ENCODE data around the gene CCDC9B.

CCDC9B gene

DNA sequence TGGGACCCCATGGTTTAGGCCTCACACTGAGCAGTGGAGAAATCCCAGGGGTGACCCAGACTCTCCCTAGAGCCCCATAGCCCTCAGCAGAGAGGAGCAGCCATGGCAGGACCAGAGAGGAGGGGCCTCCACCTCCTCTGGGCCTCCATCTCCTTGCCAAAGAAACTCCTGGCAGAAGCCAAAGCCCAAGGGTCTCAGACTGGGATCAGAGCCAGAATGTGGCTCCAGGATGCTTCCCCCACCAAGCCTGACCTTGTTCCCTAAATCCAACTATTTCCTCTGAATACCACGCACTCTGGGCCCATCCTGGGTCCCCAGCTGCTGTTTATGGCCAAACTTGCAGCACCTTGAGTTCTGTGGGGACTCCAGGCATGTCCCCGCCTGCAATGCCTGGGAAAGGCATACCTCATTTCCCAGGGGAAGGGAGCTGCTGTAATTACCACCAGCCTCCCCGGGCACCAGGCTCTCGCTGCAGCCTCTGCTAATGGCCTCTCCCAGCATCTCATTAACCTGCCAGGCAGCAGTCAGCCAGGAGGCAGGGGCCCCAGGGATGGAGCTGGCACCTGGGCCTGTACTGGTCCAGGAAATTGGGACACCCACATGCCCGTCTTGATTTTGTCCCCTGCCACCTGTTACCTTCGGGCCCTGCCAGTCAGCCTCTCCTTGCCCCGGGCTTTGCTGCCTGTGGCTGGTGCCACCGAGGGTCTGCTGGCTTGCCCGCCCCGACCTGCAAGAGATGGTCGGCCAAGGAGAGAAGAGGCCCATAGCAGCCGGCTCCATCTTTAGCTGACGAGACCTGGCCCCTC, 4.6 kb downstream of the CCDC9B start:
- Histone ChIP-seq H3K9me3 (ENCODE audit: control insufficient read depth, low read length) (no peaks in the 10 kb centered on the region), H3K4me3 (ENCODE audit: insufficient read depth, low read depth, low read length) (no peak overlapping the region), H3K36me3 (ENCODE audit: control insufficient read depth, insufficient read depth, low read length) (no peaks in the 10 kb centered on the region), H3K4me1 (ENCODE audit: control insufficient read depth, insufficient read depth, low read length) (peaks cover 24% of the 10 kb centered on the region), H3K27me3 (ENCODE audit: control insufficient read depth, insufficient read depth, low read length, poor library complexity, severe bottlenecking) (no peaks in the 10 kb centered on the region), H3K27ac (ENCODE audit: insufficient read depth, low read depth, low read length, poor library complexity, severe bottlenecking) (no peak overlapping the region)
- 84 to 91% methylated on average over 11 to 13 of the region's 13 CpGs for WGBS, 2 experiments

DNA sequence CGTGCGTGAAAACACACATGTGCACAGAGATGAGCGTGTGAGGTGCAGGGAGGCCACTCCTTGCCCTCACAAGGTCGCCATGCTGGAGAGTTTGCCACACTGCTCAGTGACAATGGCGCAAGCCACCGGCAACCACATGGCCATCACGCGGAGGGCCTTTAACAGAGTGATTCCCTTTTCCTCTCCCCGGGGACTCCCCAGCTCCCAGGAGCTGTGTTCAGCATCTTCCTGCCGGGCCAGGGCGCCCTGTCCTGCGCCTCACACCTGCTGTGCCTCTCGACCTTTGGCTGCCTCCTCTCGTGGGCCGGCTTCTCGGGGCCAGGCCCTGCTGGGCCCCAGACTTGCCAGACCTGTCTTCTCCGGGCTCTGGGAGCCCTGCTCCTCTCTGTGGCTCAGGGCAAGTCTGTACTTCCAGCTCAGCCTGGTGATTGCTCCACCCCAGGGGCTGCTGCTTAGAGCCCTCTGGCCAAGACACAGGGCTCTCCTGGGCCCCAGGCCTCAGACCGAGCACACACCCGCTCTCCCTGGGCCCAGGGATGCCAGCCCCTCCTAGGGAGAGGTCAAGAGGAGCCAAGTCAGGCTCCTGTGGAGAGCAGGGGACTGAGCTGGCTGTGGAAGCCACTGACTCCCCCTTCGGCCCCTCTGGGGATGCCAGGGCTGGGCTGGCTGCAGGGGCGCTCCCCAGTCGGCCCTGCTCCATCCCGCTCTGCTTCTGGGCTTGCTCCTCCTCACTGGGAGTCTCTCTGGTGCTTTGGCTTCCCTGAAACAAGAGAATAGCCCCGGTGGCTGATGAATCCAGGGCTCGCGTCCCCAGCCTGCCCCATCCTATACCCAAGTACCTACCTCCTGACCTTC, 5.6 kb downstream of the CCDC9B start:
- Histone ChIP-seq H3K27me3 (ENCODE audit: control insufficient read depth, insufficient read depth, low read length, poor library complexity, severe bottlenecking) (no peaks in the 10 kb centered on the region), H3K36me3 (ENCODE audit: control insufficient read depth, insufficient read depth, low read length) (no peaks in the 10 kb centered on the region), H3K9me3 (ENCODE audit: control insufficient read depth, low read length) (no peaks in the 10 kb centered on the region), H3K4me1 (ENCODE audit: control insufficient read depth, insufficient read depth, low read length) (peaks cover 14% of the 10 kb centered on the region), H3K4me3 (ENCODE audit: insufficient read depth, low read depth, low read length) (no peak overlapping the region), H3K27ac (ENCODE audit: insufficient read depth, low read depth, low read length, poor library complexity, severe bottlenecking) (no peak overlapping the region)
- WGBS, 2 experiments: 85% methylated on average over 26 of the region's 26 CpGs

DNA sequence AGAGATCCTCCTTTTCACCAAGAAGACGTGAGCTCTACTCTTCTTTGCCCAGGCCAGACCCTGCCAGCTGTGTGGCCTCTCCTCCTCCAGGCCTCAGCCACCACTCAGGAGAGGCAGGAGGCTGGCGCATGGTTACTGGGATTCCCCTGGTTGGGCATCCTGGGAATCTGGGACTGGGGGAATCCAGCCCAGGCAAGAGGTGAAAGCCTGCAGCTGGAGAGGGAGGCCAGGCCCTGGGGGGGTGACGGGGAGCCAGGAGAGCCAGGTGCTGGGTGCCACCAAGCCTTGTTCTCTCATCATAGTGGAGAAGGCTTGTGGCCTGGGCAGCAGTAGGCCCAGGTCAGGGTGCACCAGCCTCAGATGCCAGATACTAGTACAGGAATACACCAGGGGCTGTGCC, 6.2 kb downstream of the CCDC9B start:
- no peak overlapping the region for H3K4me3 ChIP-seq (ENCODE audit: insufficient read depth, low read depth, low read length)
- 91 to 96% methylated on average over 3 of the region's 3 CpGs for WGBS, 2 experiments
- no peak overlapping the region for H3K27ac ChIP-seq (ENCODE audit: insufficient read depth, low read depth, low read length, poor library complexity, severe bottlenecking)
- H3K9me3 ChIP-seq (ENCODE audit: control insufficient read depth, low read length): no peaks in the 10 kb centered on the region
- no peaks in the 10 kb centered on the region for H3K36me3 ChIP-seq (ENCODE audit: control insufficient read depth, insufficient read depth, low read length)
- H3K4me1 ChIP-seq (ENCODE audit: control insufficient read depth, insufficient read depth, low read length): peaks cover 8% of the 10 kb centered on the region
- no peaks in the 10 kb centered on the region for H3K27me3 ChIP-seq (ENCODE audit: control insufficient read depth, insufficient read depth, low read length, poor library complexity, severe bottlenecking)

DNA sequence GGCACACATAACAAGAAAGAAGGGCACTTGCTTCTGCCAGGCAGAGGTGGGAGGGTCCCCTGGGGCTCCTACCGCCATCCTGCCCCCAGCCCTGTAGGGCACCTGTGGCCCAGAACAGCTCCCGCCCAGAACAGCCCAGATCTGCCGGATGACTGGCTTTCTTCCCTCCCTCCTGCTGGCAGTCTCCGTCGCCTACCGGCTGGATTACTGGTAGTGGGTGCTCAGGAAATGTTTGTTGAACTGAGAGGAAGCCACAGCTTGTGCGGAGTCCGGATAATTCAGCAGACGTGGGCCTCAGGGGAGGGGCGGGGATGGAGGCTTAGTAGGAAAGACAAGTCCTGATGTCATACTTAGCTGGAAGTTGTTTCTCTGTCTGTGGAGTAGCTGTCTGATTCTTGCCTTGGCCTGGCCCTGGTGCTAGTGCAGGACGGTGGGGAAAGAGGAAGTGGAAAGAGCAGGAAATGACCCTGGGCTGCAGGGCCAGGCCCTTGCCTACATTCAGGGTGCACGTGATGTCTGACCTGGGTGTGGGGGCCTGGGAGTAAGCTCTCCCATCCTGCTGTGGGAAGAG, 6.7 kb downstream of the CCDC9B start:
- H3K4me3 ChIP-seq (ENCODE audit: insufficient read depth, low read depth, low read length): no peak overlapping the region
- H3K27me3 ChIP-seq (ENCODE audit: control insufficient read depth, insufficient read depth, low read length, poor library complexity, severe bottlenecking): no peaks in the 10 kb centered on the region
- no peak overlapping the region for H3K27ac ChIP-seq (ENCODE audit: insufficient read depth, low read depth, low read length, poor library complexity, severe bottlenecking)
- H3K36me3 ChIP-seq (ENCODE audit: control insufficient read depth, insufficient read depth, low read length): no peaks in the 10 kb centered on the region
- no peaks in the 10 kb centered on the region for H3K9me3 ChIP-seq (ENCODE audit: control insufficient read depth, low read length)
- WGBS, 2 experiments: 68 to 70% methylated on average over 12 of the region's 12 CpGs
- peaks cover 7% of the 10 kb centered on the region for H3K4me1 ChIP-seq (ENCODE audit: control insufficient read depth, insufficient read depth, low read length)

DNA sequence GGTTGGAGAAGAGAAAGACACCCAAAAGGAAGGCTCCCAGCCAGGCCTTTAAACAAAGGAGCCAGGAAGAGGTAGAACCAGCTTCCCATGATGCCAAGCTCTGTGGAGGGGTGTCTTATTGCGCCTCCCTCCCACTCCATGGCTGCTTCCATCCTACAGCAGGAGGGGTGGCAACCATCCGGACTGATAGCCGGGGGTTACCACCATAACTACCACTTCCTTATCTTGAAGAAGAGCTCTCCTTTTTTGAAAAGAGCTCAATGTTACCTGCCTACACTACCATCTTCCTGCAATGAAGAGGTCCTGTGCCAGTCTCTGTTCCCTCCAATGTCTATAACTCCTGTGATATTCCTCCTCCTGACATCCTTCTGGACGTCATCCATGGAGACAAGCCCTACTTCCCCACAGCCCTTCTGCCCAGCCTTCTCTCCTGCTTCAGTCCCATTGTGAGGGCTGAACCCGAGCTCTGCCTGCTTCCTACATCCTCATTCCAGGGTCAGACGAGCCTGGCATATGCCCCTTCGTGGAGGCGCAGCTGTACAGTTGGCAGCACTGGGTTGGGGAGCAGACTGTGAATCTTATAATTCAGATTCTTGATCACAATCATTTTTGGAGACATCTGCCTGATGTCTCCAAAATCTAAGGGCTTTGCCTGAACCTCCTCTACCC, 8.5 kb downstream of the CCDC9B start:
- Histone ChIP-seq H3K4me1 (ENCODE audit: control insufficient read depth, insufficient read depth, low read length) (peaks cover 24% of the 10 kb centered on the region), H3K27ac (ENCODE audit: insufficient read depth, low read depth, low read length, poor library complexity, severe bottlenecking) (no peak overlapping the region), H3K27me3 (ENCODE audit: control insufficient read depth, insufficient read depth, low read length, poor library complexity, severe bottlenecking) (no peaks in the 10 kb centered on the region), H3K36me3 (ENCODE audit: control insufficient read depth, insufficient read depth, low read length) (no peaks in the 10 kb centered on the region), H3K9me3 (ENCODE audit: control insufficient read depth, low read length) (no peaks in the 10 kb centered on the region), H3K4me3 (ENCODE audit: insufficient read depth, low read depth, low read length) (no peak overlapping the region)
- whole genome bisulfite sequencing, 2 experiments: 80 to 85% methylated on average over 8 of the region's 8 CpGs

DNA sequence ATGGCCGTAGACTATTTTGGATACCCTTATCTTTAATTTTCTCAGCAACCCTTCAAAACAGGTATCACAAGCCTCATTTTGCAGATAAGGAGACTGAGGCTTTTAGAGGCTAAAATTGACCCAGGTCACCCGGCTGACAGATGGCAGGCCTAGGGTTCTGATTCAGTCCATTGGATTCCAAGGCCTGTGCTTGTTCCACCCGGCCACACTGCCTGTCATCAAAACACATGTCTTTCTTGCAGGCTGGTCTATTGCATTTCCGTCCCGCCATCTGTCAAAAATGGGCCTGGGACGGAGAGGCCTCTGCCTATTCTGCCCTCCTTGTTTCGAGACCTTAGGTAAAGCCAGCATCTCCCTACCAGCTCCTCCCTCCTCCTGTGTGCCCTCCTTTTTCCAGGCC, 9.1 kb downstream of the CCDC9B start:
- 91 to 93% methylated on average over 7 of the region's 7 CpGs for WGBS, 2 experiments
- H3K4me3 ChIP-seq (ENCODE audit: insufficient read depth, low read depth, low read length): no peak overlapping the region
- H3K4me1 ChIP-seq (ENCODE audit: control insufficient read depth, insufficient read depth, low read length): peaks cover 30% of the 10 kb centered on the region
- no peaks in the 10 kb centered on the region for H3K36me3 ChIP-seq (ENCODE audit: control insufficient read depth, insufficient read depth, low read length)
- H3K27me3 ChIP-seq (ENCODE audit: control insufficient read depth, insufficient read depth, low read length, poor library complexity, severe bottlenecking): no peaks in the 10 kb centered on the region
- H3K27ac ChIP-seq (ENCODE audit: insufficient read depth, low read depth, low read length, poor library complexity, severe bottlenecking): no peak overlapping the region
- no peaks in the 10 kb centered on the region for H3K9me3 ChIP-seq (ENCODE audit: control insufficient read depth, low read length)

DNA sequence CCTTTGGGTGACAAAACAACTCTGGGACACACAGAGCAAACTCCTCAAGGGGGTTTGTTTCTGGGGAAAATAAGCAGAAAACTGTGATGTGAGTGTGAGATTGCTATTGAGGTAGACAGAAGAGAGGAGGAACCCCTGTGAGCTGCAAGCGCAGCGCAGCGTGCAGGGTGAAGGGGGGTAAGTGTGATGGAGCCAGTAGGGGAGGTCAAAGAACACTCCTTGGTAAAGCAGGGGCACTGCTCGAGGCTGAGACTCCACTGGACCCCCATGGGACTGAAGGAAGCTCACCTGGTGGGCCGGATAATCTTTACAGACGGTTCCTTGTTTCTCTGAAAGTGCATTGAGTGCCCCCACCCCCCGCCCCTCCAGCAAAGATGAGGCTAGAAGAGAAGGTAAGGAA, 9.7 kb downstream of the CCDC9B start:
- H3K36me3 ChIP-seq (ENCODE audit: control insufficient read depth, insufficient read depth, low read length): no peaks in the 10 kb centered on the region
- WGBS, 2 experiments: 88 to 92% methylated on average over 6 to 7 of the region's 7 CpGs
- no peaks in the 10 kb centered on the region for H3K9me3 ChIP-seq (ENCODE audit: control insufficient read depth, low read length)
- peaks cover 35% of the 10 kb centered on the region for H3K4me1 ChIP-seq (ENCODE audit: control insufficient read depth, insufficient read depth, low read length)
- H3K27ac ChIP-seq (ENCODE audit: insufficient read depth, low read depth, low read length, poor library complexity, severe bottlenecking): no peak overlapping the region
- H3K4me3 ChIP-seq (ENCODE audit: insufficient read depth, low read depth, low read length): no peak overlapping the region
- H3K27me3 ChIP-seq (ENCODE audit: control insufficient read depth, insufficient read depth, low read length, poor library complexity, severe bottlenecking): no peaks in the 10 kb centered on the region

DNA sequence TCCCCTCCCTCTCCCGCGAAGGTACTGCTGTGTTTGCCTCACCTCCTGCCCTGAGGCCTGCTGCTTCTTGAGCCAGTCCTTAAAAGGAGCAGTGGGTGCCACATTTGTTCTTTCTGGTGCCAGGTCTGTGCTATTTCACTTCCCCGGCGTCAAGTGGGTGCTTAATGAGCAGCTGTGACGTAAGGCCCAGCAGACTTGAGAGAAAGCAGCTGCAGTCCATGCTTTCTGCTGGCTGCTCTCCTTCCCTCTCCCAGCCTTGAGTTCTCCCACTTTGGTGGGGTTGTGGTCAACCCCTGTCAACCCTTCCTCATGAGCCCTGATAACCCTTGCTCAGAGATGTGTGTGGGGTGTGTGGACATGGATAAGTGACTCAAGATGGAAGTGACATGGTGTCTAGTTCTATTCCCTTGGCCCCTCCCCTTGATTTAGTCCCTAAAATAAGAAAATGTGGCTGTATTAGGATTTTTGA, 10.3 kb downstream of the CCDC9B start:
- Histone ChIP-seq H3K4me3 (ENCODE audit: insufficient read depth, low read depth, low read length) (no peak overlapping the region), H3K27me3 (ENCODE audit: control insufficient read depth, insufficient read depth, low read length, poor library complexity, severe bottlenecking) (peaks cover 5% of the 10 kb centered on the region), H3K9me3 (ENCODE audit: control insufficient read depth, low read length) (no peaks in the 10 kb centered on the region), H3K27ac (ENCODE audit: insufficient read depth, low read depth, low read length, poor library complexity, severe bottlenecking) (no peak overlapping the region), H3K36me3 (ENCODE audit: control insufficient read depth, insufficient read depth, low read length) (no peaks in the 10 kb centered on the region), H3K4me1 (ENCODE audit: control insufficient read depth, insufficient read depth, low read length) (peaks cover 40% of the 10 kb centered on the region)
- 86 to 87% methylated on average over 5 of the region's 5 CpGs for WGBS, 2 experiments

DNA sequence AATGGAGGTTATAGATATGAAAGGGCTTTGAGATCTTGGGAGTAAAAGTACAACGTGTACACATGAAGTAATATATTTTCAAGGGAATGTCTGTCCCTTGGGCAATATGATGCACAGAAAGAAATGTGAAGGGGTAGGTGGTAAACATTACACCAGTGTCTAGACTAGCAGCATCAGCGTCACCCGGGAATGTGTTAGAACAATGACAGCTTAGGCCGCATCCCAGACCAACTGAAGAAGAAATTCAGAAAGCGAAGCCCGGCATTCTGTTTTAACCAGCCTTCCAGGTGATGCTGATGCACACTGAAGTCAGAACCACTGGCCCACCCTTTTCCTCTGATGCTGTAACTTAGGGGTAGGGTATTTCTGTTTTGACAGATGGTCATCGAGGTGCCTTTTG, 10.9 kb downstream of the CCDC9B start:
- no peaks in the 10 kb centered on the region for H3K36me3 ChIP-seq (ENCODE audit: control insufficient read depth, insufficient read depth, low read length)
- H3K9me3 ChIP-seq (ENCODE audit: control insufficient read depth, low read length): no peaks in the 10 kb centered on the region
- no peak overlapping the region for H3K27ac ChIP-seq (ENCODE audit: insufficient read depth, low read depth, low read length, poor library complexity, severe bottlenecking)
- H3K4me3 ChIP-seq (ENCODE audit: insufficient read depth, low read depth, low read length): no peak overlapping the region
- H3K27me3 ChIP-seq (ENCODE audit: control insufficient read depth, insufficient read depth, low read length, poor library complexity, severe bottlenecking): peaks cover 11% of the 10 kb centered on the region
- peaks cover 44% of the 10 kb centered on the region for H3K4me1 ChIP-seq (ENCODE audit: control insufficient read depth, insufficient read depth, low read length)
- WGBS, 2 experiments: 91 to 92% methylated on average over 7 of the region's 7 CpGs

Data from ectodermal cell (in vitro differentiated cells).